ENCODE results near the gene CD8A. TPM values are rescaled to one million over a fixed set of nuclear protein-coding genes. Genes with fewer than 3 reads are reported as not detected.

Gene CD8A
- polyA plus RNA-seq, 3 donors, result 0.03 to 1.1 (median 0.88) TPM

DNA sequence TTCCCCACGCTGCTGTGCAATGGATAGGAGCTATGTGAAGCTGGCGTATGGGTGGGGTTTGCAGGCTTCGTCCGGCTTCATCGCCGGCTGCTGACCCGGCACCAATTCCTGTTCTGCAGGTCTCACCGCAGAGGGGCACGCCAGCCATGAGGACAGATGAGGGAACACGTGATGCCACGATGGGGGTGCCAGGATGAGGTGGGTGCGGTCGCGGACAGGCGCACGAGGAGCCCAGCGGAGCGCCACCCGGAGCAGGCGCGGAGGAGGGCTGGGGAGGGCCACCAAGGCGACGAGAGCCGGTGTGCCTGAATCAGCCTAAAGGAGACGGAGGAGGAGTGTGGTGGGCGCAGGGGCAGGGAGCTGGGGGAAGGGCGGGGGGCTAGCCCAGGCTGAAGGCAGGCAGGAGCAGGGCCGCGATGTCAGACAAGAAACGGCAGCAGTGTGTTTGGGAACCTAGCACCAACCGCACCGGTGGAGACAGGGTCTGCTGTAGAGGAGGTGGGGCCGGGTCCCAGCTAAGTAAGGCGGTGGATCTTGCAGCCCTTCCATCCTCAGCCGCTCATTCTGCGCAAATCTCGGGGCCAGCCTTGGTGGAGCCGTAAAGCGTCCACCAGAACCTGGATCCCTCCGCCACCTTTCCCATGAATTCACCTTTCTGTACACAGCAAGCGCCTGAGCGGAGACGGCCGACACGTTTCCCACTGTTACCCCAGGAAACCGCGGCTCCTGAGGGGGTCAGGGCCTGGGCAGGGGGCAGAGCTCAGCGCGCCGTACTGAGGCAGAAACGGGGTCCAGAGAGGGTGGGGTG, 17.0 kb upstream of the CD8A start:
- no peaks in the 10 kb centered on the region for H4K20me1 ChIP-seq (ENCODE audit: insufficient read depth, low read length)
- peaks cover 0 to 7% of the 10 kb centered on the region in 2 donors for H3K9me3 ChIP-seq (replicated peaks in 1 of 2; ENCODE audit: control insufficient read depth in 1 of 2, insufficient read depth in 1 of 2, low read length in 2 of 2)
- H3K4me2 ChIP-seq (replicated peaks; ENCODE audit: extremely low read depth, low read length, poor library complexity, severe bottlenecking), result peak overlapping the region; percentile 74
- H3K9ac ChIP-seq (ENCODE audit: insufficient read depth, low read length, poor library complexity, severe bottlenecking), result no peak overlapping the region
- peak overlapping the region in 1 of 7 donors; percentile 24 for H3K27ac Mint-ChIP-seq
- peaks cover 26% of the 10 kb centered on the region for H3K4me1 Mint-ChIP-seq
- 1% methylated on average over 45 of the region's 51 CpGs for WGBS (ENCODE audit: insufficient coverage)
- peaks cover 0 to 12% (median 3%) of the 10 kb centered on the region in 7 donors for H3K9me3 Mint-ChIP-seq
- no peaks in the 10 kb centered on the region for H3K79me2 ChIP-seq (ENCODE audit: insufficient read depth, low read length)
- peak overlapping the region; percentile 82 for H2AFZ ChIP-seq (ENCODE audit: insufficient read depth, low read depth, low read length, poor library complexity, severe bottlenecking)
- peaks cover 26 to 28% of the 10 kb centered on the region in 2 donors for H3K4me1 ChIP-seq (ENCODE audit: control insufficient read depth in 1 of 2, insufficient read depth in 2 of 2, low read length in 2 of 2)
- peaks cover 0 to 1% of the 10 kb centered on the region in 2 donors for H3K36me3 Mint-ChIP-seq
- peaks cover 50 to 78% (median 63%) of the 10 kb centered on the region in 3 donors for H3K27me3 Mint-ChIP-seq (ENCODE audit: low read depth in 3 of 3)
- TF ChIP-seq, protein P1, sequence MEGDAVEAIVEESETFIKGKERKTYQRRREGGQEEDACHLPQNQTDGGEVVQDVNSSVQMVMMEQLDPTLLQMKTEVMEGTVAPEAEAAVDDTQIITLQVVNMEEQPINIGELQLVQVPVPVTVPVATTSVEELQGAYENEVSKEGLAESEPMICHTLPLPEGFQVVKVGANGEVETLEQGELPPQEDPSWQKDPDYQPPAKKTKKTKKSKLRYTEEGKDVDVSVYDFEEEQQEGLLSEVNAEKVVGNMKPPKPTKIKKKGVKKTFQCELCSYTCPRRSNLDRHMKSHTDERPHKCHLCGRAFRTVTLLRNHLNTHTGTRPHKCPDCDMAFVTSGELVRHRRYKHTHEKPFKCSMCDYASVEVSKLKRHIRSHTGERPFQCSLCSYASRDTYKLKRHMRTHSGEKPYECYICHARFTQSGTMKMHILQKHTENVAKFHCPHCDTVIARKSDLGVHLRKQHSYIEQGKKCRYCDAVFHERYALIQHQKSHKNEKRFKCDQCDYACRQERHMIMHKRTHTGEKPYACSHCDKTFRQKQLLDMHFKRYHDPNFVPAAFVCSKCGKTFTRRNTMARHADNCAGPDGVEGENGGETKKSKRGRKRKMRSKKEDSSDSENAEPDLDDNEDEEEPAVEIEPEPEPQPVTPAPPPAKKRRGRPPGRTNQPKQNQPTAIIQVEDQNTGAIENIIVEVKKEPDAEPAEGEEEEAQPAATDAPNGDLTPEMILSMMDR (IDR thresholded peaks at IDR 0.05), result no peak
- peak overlapping the region; percentile 79 to 94 for H3K4me3 Mint-ChIP-seq
- no peak overlapping the region for H3K27ac ChIP-seq (ENCODE audit: low read depth in 1 of 2, low read length in 2 of 2)
- intact Hi-C loops (cut with micrococcal nuclease), result no loop called here
- peaks cover 25 to 53% of the 10 kb centered on the region in 2 donors for H3K27me3 ChIP-seq (ENCODE audit: control insufficient read depth in 2 of 2, insufficient read depth in 2 of 2, low read length in 2 of 2)
- no peaks in the 10 kb centered on the region for H3K36me3 ChIP-seq (replicated peaks in 1 of 2; ENCODE audit: control insufficient read depth in 1 of 2, insufficient read depth in 2 of 2, low read length in 2 of 2)
- peak in 2 of 3 donors; percentile 3 to 20 for DNase-seq
- H3K4me3 ChIP-seq (replicated peaks in 1 of 3; ENCODE audit: low read depth in 2 of 3, low read length in 3 of 3), result peak overlapping the region in 2 of 3 experiments; percentile 12 to 66

DNA sequence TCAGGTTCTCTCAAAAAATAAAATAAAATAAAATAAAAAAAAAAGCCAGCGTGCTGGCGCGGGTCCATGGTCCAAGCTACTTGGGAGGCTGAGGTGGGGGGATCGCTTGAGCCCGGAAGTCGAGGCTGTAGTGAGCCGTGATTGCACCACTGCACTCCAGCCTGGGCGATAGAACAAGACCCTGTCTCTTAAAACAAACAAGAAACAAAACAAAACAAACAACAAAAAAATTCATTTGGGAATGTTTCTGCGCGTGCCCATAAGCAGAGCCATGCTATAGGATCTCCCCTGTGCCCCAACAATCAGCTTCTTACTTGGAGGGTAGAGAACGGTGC, 16.4 kb upstream of the CD8A start:
- peaks cover 50 to 73% (median 63%) of the 10 kb centered on the region in 3 donors for H3K27me3 Mint-ChIP-seq (ENCODE audit: low read depth in 3 of 3)
- H3K4me1 Mint-ChIP-seq, result peaks cover 26% of the 10 kb centered on the region
- intact Hi-C loops (cut with micrococcal nuclease), result no loop called here

More for the DNA sequence above, 16.4 kb upstream of the CD8A start:
- peak overlapping the region; percentile 82 for H2AFZ ChIP-seq (ENCODE audit: insufficient read depth, low read depth, low read length, poor library complexity, severe bottlenecking)
- TF ChIP-seq, protein P1 (IDR thresholded peaks at IDR 0.05), result no peak
- H3K36me3 ChIP-seq (replicated peaks in 1 of 2; ENCODE audit: control insufficient read depth in 1 of 2, insufficient read depth in 2 of 2, low read length in 2 of 2), result no peaks in the 10 kb centered on the region
- Mint-ChIP-seq H3K36me3 (peaks cover 0 to 1% of the 10 kb centered on the region in 2 donors), H3K4me3 (peak overlapping the region; percentile 79 to 94), H3K27ac (no peak overlapping the region), H3K9me3 (peaks cover 0 to 12% (median 3%) of the 10 kb centered on the region in 7 donors)
- no peak overlapping the region for H3K27ac ChIP-seq (ENCODE audit: low read depth in 1 of 2, low read length in 2 of 2)
- DNase-seq, result no peak
- peaks cover 25 to 51% of the 10 kb centered on the region in 2 donors for H3K27me3 ChIP-seq (ENCODE audit: control insufficient read depth in 2 of 2, insufficient read depth in 2 of 2, low read length in 2 of 2)
- H3K4me3 ChIP-seq (replicated peaks in 1 of 3; ENCODE audit: low read depth in 2 of 3, low read length in 3 of 3), result peak overlapping the region in 1 of 3 experiments; percentile 66
- no peaks in the 10 kb centered on the region for H3K79me2 ChIP-seq (ENCODE audit: insufficient read depth, low read length)
- peaks cover 26 to 28% of the 10 kb centered on the region in 2 donors for H3K4me1 ChIP-seq (ENCODE audit: control insufficient read depth in 1 of 2, insufficient read depth in 2 of 2, low read length in 2 of 2)
- H3K4me2 ChIP-seq (replicated peaks; ENCODE audit: extremely low read depth, low read length, poor library complexity, severe bottlenecking), result peak overlapping the region; percentile 74
- no peak overlapping the region for H3K9ac ChIP-seq (ENCODE audit: insufficient read depth, low read length, poor library complexity, severe bottlenecking)
- WGBS (ENCODE audit: insufficient coverage), result 26% methylated on average over 3 of the region's 11 CpGs
- H4K20me1 ChIP-seq (ENCODE audit: insufficient read depth, low read length), result no peaks in the 10 kb centered on the region
- H3K9me3 ChIP-seq (replicated peaks in 1 of 2; ENCODE audit: control insufficient read depth in 1 of 2, insufficient read depth in 1 of 2, low read length in 2 of 2), result peaks cover 0 to 7% of the 10 kb centered on the region in 2 donors
